HK-2 (cell line): ENCODE results near the gene MYDGF.

Experiments used
- DNase-seq: peaks from one replicate; pipeline ENCODE4 v3.0.0-alpha.2; 2018; ENCODE audit not compliant: unreplicated experiment

Gene MYDGF

DNA sequence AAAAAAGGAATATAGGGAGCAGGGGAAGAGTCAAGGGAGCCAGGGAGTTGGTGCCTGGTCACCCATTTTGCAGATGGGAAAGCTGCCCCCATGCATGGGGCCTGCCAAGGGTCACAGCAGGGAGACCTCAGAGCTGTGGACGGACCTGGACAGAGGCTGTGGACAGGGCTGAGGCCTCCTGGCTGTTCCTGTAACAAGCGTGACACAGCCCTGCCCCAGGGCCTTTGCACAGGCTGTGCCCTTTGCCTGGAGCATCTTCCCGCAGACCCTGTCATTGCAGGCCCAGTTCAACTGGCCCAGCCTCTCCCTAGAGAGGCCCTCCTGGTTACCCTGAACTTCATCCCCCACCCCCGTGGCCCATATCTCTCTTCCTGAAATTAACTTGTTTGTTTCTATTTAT lies 24.4 kb downstream of the MYDGF start:
- DNase-seq, result no peak

DNA sequence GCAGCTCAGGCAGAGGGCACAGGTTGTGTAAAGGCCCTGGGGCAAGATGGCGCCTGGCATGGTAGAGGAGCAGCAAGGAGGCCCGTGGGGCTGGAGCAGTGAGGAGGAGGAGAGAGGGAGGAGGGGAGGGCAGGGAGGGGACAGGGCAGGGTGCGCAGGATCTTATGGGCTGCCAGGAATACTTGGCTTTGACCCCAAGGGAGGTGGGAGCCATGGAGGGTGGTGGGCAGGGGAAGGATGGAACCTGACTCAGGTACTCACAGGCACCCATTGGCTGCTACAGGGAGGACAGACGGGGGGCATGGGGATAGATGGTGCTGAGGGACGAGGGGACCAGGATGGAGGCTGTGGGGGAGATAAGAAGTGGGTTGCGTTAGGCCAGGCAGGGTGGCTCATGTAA lies 27.5 kb downstream of the MYDGF start:
- no peak for DNase-seq

DNA sequence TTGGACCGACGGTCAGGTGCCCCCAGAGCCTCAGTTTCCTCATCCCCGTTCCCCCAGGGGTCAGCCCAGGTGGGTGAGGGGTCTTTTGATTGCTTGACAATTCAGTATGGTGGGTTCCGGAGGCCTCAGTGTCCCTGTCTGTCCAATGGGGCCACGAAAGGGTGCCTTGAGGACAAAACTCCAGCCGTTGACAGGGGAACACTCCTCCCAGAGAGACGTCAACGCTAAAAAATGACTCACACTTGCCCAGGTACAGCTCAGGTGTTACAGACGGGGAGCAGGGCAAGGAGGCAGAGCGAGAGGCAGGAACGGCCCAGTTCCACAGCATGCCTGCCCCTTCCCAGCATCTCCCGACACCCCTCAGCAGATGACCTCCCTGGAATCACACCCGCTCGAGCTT lies 29.0 kb downstream of the MYDGF start:
- no peak for DNase-seq

DNA sequence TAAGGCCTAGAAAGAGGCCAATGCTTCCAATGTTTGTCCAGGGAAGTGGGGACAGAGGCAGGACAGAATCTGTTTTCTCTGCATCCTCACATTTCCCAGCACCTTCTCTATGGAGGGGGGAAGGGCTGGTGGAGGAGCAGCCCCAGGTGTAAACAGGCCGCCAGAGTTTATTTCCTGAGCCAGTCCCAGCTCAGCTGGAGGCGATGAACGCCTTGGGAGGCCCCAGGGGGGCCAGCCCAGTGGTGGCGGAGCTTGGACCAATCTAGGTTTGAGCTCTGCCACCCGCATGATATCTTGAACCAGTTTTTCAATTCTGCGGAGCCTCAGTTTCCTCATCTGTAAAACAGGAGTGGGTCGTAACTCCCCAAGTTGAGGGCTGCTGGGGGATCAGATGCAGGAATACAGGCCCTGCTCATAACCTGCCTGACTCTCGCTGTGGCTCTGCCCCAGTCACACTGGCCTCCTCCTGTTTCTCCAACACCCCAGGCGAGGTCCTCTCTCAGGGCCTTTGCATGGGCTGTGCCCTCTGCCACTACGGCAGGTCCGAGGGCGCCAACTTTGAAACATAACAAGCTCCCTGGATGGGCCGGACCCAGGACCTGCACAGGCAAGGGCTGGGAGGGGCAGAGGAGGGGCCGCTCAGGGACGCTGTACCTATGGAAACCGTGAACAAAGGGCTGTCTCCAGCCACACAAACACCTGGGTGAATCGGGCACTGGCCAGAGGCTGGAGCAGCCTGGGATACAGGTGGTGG lies 29.7 kb downstream of the MYDGF start:
- DNase-seq, result no peak

DNA sequence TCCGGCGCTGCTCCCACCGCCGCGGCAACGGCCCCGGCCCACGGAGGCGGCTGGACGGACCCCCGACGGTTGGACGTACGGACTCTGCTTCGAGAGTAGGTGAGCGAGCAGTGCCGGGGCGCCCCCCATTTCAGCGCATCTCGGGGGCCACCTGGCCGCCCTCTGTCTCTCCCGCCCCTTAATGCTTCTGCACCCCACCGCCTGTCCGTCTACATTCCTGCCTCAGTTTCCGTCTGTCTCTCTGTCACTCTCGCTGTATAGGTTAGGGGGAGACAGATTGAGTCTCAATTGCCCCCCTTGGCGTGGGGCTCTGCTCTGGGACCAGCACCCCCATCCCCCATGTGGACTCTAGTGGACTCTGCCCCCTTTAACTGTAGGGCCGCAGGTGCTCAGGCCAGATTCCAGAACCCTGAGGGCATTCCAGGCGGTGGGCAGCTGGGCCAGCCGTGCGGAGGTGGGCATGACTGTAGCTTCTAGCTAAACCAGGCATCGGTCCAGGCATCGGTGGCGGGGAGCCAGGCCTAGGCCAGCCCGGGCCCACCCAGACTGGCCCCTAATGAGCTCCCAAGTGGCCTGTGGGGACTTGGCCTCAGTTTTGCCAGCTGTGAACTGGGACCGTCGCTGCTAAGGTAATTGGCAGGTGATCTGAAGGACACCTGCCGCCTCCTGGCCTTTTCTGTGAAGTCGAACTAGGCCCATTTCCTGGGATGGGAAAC lies 30.5 kb downstream of the MYDGF start:
- DNase-seq, result no peak

DNA sequence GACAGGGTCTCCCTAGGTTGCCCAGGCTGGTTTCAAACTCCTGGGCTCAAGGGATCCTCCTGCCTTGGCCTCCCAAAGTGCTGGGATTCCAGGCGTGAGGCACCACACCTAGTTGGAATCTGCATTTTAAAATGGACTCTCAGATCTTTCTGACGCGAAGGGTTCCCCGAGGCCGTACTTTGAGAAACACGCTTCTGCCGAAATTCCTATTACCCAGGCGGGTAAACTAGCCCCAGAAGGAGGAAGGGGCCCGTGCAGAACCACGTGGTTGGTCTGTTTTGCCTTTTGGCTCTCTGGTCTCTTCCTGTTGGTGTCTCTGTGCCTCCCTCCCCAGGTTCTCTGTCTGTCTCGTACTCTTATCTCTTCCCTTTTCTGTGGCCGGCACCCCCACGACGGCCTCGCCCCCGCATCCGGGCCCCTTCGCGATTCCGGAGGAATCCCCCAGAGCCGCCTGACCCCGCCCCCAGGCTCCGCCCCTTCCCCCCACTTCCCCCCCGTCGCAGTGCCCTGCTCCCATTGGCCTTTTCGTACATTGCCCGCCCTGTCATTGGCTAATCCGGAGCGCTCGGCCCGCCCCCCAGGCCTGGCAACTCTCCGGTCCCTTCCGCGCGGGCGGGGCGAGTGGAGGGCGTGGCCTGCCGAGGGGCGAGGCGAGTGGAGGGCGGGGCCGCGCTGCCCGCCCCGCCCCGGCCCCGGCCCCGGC lies 31.2 kb downstream of the MYDGF start, which contains the start of gene TNFAIP8L1:
Gene TNFAIP8L1, plus strand, starts transcription at position 689 of the 703 bp plus-strand sequence. CDS start 12,354 bp downstream, outside the sequence.
- DNase-seq, result peak; percentile 99

DNA sequence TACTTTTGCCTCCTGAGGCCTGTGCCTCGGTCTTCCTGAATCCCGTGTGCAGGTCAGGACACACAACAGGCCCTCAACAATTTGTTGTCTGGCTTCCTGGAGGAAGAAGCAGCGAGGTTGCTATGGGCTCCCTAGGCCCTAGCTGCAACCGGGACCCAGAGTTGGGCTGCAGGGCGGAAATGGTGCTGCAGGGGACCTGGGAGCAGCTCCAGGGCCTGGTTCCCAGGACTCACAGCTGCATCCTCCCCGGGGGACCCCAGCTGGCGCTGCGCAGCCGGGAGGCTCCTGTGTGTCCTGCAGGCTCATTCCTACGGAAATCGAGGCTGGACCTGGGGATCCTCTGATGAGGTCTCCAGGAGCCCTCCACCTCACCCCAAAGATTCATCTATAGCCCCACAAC lies 31.8 kb downstream of the MYDGF start:
- DNase-seq, result no peak

DNA sequence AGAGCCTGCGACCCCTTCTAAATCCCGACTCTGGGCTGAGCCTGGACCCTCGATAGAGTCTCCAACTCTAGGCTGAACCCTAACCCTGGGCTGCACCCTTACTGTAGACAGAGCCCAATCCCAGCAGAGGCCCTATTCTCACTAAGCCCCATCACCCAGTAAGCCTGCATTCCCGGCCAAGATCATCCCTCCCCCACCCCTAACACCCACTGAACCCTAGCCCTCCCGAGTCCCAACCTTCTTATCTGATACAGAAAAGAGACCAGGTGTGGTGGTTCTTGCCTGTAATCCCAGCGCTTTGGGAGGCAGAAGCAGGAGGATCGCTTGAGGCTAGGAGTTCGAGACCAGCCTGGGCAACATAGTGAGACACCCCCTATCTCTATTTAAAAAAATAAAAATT lies 33.4 kb downstream of the MYDGF start:
- no peak for DNase-seq

DNA sequence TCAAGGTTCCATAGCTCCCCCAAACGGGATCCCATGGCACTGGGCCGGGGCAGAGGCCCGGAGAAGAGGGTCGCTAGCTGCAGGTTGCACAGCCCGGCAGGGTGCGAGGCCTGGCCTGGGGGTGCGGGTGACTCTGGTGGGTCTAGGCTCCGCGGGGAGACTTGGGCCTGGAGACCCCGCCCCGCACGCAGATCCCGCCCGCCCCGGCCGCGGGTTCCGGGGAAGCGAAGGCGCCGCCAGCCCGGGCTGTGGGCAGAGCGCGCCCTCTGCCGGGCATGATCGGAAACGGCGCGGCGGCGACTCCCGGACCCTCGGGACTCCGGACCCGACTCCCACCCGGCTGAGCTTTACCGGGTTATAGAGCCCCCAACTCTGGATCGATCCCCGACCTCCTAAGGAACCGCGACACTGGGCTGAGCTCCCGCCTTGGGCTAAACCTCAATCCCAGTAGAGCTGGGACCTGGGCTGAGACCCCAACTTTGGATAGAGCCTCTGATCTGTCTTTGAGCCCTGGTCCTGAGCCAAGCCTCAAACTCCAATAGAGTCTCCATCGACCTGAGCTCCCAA lies 33.9 kb downstream of the MYDGF start:
- peak; percentile 74 for DNase-seq

DNA sequence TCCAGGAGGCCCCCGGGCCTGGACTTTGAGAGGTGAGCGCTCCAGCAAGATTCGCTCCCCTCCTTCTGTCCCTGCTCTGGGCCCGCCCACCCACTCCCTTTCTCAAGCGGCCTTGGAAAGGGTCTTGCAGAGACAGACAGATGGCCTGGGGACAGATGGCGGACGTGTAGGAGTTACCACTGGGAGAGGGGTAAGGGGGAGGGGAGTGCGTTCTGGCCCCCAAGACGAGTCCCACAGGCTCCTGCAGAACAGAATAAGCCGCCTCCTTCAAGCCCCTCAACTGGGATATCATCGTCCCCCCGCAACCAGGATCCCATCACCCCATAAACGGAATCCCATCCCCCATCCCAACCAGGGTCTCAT lies 34.4 kb downstream of the MYDGF start:
- DNase-seq, result no peak

DNA sequence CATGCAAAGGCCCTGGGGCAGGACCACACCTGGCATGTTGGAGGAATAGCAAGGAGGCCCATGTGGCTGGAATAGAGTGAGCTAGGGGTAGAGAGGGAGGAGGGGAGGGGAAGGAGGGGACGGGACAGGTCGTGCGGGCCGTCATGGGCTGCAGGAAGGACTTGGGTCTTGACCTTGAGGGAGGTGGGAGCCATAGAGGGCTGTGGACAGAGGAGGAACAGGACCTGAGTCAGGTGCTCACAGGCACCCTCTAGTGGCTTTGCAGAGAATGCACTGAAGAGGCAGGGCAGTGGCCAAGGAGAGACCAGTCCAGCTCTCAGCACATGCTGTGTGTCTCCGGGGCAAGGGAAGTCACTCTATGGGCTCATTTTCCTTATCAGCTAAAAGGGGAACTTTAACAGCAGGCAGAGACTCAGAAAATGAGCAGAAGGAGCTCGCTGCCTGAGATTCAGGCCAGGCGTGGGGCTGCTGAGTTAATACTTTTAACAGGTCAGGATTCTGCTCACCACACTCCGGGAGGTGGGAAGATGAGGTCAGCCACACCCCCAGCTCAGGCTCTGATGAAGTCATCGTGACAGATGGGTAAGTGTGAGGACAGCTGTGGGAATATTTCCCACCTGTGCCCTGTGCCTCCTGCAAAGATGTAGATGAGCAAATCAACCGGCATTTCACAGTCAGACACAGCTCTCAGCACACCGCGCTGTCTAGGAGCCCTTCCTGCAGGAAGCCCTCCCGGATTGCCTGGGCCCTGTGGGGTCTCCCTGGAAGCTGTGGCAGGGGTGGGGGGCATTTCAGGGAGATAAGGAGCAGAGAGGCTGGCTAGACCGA lies 36.8 kb downstream of the MYDGF start:
- DNase-seq, result peak; percentile 88

DNA sequence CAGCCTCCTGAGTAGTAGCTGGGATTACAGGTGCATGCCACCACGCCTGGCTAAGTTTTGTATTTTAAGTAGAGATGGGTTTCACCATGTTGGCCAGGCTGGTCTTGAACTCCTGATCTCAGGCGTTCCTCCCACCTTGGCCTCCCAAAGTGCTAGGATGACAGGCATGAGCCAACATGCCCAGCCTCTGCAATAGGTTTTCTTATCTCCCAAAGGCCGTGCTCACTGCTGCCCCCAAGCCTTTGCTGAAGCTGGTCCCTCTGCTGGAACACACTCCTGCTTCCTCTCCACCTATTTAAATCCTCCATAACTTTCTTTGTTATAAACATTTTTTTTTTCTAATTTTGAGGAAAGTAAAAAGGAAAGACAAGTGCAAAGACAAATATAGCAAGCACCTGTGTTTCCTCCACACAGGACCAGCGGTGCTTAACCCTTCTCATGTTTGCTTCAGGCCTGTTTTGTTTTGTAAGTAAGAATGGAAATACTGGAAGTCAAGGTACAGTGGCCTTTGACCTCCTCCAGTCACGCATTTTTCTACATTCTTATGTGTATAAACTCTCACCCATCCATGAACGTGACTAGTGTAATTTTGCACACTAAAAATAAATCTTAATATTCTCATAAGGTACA lies 45.3 kb downstream of the MYDGF start:
- peak; percentile 20 for DNase-seq

DNA sequence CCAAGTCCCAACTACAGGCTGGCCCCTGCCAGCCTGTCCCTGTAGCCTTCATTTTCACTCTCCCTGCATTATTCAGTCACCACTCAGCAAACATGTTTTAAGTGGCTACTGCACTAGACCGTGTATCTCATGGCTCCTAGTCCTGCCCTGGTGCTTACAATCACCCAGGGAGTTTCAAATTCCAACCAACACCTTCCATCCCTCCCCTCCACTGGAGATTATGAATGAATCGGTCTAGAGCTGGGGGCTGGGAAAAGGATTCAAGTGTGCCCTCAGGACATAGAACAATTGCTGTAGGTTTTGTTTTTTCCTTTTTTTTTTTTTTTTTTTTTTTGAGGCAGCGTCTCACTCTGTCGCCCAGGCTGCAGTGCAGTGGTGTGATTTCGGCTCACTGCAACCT lies 45.8 kb downstream of the MYDGF start:
- DNase-seq, result no peak

DNA sequence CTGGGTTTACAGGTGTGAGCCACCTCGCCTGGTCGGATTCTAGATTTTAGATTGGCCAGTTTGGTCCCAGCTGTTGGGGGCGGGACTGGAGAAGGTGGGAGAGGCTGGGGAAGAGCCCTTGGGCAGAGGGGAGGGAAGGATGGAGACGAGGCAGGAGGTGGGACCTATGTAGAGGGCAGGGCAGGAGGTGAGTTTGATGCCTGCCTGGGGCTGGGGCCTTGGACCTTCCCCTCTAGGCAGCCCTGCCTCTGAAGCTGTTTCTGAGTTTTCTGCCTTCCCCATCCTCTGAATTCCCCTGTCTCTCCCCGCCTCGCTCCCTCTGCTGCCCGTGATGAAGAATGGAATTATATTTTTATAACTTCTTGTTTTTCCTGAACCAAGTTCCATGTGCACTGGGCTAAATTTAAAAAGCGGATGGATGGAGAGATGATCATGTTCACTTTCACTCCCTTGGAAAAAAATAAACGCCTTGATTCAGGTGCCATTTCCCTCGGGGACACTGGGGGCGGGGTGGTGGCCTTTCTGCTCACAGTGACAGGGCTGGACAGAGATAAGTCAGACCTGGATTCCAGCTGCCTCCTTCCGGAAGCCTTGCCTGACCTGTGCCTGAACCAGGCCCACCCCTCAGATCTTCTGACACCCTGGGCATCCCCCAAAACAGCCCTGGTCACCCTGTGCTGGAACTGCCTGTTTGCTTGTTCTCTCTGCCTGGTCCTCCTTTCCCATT lies 47.3 kb downstream of the MYDGF start:
- DNase-seq, result no peak

DNA sequence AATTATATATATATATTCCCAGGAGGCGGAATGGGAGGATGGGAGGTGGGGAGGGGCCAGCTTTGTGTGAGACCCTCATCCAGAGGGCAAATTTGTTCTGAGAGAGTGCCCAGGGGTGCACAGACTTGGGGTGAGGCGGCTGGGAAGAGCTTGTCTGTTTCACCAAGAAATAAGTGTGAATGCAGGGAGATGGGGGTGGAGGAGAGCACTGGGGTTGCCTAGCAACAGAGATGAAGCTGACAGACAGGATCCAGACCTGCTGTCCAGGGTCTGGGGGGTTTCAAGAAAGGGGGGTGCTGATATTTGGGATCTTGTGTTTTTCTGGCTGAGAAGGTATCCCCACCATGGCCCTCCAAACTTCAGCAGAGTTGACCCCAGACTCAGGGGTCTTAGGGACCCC lies 49.5 kb downstream of the MYDGF start:
- no peak for DNase-seq

DNA sequence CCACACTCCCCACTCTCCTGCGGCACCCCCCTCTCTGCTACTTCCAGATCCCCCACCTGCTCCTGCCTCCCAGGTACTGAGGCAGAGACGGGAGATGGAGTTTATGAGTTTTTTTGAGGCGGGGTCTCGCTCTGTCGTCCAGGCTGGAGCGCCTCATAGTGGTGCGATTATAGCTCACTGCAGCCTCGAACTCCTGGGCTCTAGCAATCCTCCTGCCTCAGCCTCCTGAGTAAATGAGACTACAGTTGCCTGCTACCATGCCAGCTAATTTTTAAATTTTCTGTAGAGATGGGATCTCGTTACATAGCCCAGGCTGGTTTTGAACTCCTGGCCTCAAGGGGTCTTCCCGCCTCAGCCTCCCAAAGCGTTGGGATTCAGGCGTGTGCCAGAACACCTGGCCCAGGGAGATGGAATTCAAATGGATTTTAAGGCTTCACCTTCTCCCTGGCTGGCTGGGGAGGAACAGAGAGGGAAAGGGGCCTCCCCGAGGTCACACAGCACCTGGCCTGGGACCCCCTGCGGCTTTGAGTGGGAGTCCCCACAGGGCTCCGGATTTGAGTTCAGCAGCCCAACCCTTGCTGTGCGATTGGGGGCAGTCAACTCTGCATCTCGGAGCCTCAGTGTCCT lies 50.4 kb downstream of the MYDGF start:
- DNase-seq, result no peak

DNA sequence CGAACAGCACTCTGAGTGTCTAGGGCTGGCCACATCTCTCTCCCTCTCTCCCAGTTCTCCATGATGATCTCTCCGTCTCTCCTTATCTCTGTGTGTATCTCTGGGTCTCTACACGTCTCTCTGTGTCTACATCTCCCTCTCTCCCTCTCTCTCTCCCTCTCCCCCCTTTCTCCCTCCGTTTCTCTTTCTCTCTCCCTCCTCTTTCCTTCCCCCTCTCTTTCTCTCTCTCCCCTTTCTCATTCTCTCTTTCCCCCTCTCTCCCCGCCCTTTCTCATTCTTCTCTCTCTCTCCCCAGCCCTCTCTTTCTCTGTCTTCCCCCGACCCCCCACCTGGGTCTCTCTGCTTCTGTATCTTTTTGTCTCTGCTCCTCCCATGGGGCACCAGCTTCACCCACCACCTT lies 52.1 kb downstream of the MYDGF start:
- no peak for DNase-seq

DNA sequence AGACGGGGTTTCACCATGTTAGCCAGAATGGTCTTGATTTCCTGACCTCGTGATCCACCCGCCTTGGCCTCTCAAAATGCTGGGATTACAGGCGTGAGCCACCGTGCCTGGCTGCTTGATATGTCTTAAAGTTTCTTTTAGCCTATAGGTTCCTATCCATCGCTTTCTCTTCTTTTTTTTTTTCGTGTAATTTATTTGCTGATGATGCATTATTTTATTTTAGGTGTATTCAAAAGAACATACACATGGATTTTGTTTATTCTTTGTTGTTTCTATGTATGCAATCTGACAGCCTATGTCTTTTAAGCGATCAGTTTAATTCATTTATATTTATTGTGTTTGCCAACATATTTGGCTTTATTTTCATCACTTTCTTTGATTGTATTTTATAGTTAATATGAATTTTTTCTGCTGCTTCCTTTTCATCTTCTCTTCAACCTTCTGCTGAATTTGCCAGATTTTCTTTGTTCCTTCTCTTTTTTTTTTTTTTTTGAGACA lies 56.8 kb downstream of the MYDGF start:
- no peak for DNase-seq

DNA sequence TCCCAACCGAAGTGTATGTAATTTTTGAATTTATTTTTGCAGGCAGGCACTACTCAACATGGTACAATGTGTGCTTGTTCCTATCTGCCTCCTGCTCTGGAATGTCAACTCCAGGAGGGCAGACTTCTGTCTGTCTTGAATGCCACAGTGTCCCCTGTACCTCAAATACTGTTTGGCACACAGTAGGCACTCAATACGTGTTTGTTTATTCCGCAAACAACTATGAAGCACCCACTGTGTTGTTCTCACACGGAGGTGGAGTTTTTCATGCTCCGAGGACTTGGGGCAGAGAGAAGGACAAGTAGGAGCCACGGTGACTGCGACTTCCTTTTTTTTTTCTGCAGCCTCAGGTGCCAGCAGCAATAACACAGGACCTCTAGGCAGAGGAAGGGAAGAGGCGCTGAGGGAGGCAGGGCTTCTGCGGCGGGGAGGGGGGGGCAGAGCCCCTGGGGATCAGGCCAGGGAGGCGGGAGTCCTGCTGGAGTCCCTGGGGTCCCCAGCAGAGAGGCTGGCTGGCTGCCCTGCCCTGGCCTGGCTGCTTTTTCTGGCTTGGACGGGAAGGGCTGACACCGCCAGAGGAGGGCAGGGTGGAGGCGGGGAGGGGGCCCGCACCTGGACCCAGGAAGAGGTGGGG lies 60.1 kb downstream of the MYDGF start:
- no peak for DNase-seq
